Measurements from ENCODE around the gene DLGAP1. TPM values are rescaled to one million over a fixed set of nuclear protein-coding genes. Genes with fewer than 3 reads are reported as not detected.

DLGAP1 gene
- total RNA-seq, 1 experiment from 2014 or later, result 23.0 TPM

DNA sequence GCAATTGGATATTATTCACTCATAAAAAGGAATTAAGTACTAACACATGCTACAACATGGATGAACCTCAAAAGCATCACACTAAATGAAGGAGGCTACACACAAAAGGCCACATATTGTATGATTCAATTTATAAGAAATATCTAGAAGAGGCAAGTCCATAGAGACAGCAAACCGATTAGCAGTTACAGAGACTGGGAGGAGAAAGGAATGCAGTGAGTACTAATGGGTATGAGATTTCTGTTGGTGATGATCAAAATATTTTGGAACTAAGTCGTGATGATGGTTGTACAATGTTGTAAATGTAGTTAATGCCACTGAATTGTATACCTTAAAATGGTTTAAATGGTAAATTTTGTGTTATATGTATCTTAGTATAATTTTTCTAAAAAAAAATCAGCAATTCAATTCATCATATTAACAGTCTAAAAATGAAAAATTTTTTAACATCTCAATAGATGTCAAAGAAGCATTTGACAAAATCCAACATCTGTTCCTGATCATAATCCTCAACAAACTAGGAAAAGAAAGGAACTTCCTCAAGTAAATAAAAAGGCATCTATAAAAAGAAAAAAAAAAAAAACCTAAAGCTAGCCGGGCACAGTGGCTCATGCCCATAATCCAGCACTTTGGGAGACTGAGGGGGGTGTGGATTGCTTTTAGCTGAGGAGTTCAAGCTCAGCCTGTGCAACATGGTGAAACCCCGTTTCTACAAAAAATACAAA, 907.1 kb downstream of the DLGAP1 start:
- peaks cover 12% of the 10 kb centered on the region for H3K4me1 Mint-ChIP-seq
- no peak for DNase-seq (ENCODE audit: low spot score)
- no peak overlapping the region for H3K4me3 Mint-ChIP-seq
- H3K27ac Mint-ChIP-seq, result no peak overlapping the region
- peaks cover 5% of the 10 kb centered on the region; the same call in 1 of the 2 replicates for H3K27me3 Mint-ChIP-seq (ENCODE audit: low read depth)
- H3K9me3 Mint-ChIP-seq, result no peaks in the 10 kb centered on the region
- no peak for ATAC-seq
- ChIA-PET CTCF (interaction anchor here (0.6 kb wide), 1 partner anchor 223 kb away, joined by 3 read pairs; no protein-coding TSS in a partner anchor), POLR2A (no interaction called here)
- H3K36me3 Mint-ChIP-seq, result no peaks in the 10 kb centered on the region
- TF ChIP-seq ZNF232 (CRISPR knock-in tag; IDR thresholded peaks at IDR 0.05), result no peak

DNA sequence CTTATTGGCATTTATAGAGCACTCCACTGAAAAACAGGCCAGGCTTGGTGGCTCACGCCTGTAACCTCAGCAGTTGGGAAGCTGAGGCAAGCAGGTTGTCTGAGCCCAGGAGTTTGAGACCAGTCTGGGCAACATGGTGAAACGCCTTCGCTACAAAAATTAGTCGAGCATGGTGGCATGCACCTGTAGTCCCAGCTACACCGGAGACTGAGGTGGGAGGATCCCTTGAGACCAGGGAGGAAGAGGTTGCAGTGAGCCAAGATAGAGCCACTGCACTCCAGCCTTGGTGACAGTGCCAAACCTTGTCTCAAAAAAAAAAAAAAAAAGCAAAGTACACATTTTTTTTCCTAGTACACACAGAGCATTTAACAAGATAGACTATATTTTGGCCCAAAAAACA, 909.0 kb downstream of the DLGAP1 start:
- no peak for ATAC-seq
- no peak for DNase-seq (ENCODE audit: low spot score)
- Mint-ChIP-seq H3K4me3 (no peak overlapping the region), H3K4me1 (peaks cover 10% of the 10 kb centered on the region), H3K27me3 (ENCODE audit: low read depth) (no peaks in the 10 kb centered on the region), H3K27ac (peak overlapping the region; percentile 82), H3K36me3 (no peaks in the 10 kb centered on the region), H3K9me3 (no peaks in the 10 kb centered on the region)
- POLR2A ChIA-PET, result interaction anchor here (0.6 kb wide), 1 partner anchor 19 kb away, joined by 6 read pairs; no protein-coding TSS in a partner anchor
- TF ChIP-seq, protein P1, sequence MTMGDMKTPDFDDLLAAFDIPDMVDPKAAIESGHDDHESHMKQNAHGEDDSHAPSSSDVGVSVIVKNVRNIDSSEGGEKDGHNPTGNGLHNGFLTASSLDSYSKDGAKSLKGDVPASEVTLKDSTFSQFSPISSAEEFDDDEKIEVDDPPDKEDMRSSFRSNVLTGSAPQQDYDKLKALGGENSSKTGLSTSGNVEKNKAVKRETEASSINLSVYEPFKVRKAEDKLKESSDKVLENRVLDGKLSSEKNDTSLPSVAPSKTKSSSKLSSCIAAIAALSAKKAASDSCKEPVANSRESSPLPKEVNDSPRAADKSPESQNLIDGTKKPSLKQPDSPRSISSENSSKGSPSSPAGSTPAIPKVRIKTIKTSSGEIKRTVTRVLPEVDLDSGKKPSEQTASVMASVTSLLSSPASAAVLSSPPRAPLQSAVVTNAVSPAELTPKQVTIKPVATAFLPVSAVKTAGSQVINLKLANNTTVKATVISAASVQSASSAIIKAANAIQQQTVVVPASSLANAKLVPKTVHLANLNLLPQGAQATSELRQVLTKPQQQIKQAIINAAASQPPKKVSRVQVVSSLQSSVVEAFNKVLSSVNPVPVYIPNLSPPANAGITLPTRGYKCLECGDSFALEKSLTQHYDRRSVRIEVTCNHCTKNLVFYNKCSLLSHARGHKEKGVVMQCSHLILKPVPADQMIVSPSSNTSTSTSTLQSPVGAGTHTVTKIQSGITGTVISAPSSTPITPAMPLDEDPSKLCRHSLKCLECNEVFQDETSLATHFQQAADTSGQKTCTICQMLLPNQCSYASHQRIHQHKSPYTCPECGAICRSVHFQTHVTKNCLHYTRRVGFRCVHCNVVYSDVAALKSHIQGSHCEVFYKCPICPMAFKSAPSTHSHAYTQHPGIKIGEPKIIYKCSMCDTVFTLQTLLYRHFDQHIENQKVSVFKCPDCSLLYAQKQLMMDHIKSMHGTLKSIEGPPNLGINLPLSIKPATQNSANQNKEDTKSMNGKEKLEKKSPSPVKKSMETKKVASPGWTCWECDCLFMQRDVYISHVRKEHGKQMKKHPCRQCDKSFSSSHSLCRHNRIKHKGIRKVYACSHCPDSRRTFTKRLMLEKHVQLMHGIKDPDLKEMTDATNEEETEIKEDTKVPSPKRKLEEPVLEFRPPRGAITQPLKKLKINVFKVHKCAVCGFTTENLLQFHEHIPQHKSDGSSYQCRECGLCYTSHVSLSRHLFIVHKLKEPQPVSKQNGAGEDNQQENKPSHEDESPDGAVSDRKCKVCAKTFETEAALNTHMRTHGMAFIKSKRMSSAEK (CRISPR knock-in tag; IDR thresholded peaks at IDR 0.05; ENCODE audit: borderline replicate concordance), result no peak
- no peak for TF ChIP-seq ZNF396 (CRISPR knock-in tag; IDR thresholded peaks at IDR 0.05; ENCODE audit: borderline replicate concordance)
- TF ChIP-seq OVOL2 (CRISPR knock-in tag; IDR thresholded peaks at IDR 0.05; ENCODE audit: borderline replicate concordance), result no peak
- no peak for TF ChIP-seq SOX15 (CRISPR knock-in tag; IDR thresholded peaks at IDR 0.05)
- TF ChIP-seq, protein P2, sequence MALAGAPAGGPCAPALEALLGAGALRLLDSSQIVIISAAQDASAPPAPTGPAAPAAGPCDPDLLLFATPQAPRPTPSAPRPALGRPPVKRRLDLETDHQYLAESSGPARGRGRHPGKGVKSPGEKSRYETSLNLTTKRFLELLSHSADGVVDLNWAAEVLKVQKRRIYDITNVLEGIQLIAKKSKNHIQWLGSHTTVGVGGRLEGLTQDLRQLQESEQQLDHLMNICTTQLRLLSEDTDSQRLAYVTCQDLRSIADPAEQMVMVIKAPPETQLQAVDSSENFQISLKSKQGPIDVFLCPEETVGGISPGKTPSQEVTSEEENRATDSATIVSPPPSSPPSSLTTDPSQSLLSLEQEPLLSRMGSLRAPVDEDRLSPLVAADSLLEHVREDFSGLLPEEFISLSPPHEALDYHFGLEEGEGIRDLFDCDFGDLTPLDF (CRISPR knock-in tag; IDR thresholded peaks at IDR 0.05), result no peak
- TF ChIP-seq, protein P3, sequence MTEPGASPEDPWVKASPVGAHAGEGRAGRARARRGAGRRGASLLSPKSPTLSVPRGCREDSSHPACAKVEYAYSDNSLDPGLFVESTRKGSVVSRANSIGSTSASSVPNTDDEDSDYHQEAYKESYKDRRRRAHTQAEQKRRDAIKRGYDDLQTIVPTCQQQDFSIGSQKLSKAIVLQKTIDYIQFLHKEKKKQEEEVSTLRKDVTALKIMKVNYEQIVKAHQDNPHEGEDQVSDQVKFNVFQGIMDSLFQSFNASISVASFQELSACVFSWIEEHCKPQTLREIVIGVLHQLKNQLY (CRISPR knock-in tag; IDR thresholded peaks at IDR 0.05), result no peak
- CTCF ChIA-PET, result interaction anchor here (0.9 kb wide), 1 partner anchor 48 kb away, joined by 3 read pairs; no protein-coding TSS in a partner anchor

DNA sequence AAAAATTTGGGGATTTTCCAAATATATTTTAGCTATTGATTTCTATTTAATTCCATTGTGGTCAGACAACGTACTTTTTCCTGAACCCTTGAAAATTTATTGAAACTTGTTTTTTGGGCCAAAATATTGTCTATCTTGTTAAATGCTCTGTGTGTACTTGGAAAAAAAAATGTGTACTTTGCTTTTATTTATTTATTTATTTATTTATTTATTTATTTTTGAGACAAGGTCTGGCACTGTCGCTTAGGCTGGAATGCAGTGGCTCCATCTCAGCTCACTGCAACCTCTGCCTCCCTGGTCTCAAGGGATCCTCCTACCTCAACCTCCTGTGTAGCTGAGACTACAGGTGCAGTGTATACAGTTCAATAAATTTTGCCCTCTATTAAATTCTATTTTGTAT, 910.6 kb downstream of the DLGAP1 start:
- POLR2A ChIA-PET, result no interaction called here
- Mint-ChIP-seq H3K36me3 (no peaks in the 10 kb centered on the region), H3K4me3 (no peak overlapping the region), H3K27ac (no peak overlapping the region), H3K27me3 (ENCODE audit: low read depth) (no peaks in the 10 kb centered on the region), H3K4me1 (peaks cover 15% of the 10 kb centered on the region), H3K9me3 (no peaks in the 10 kb centered on the region)
- CTCF ChIA-PET, result no interaction called here
- DNase-seq (ENCODE audit: low spot score) (no peak), ATAC-seq (no peak)
- no peak for TF ChIP-seq ZNF317 (CRISPR knock-in tag; IDR thresholded peaks at IDR 0.05; ENCODE audit: borderline replicate concordance, low read depth)
- TF ChIP-seq, protein P4, sequence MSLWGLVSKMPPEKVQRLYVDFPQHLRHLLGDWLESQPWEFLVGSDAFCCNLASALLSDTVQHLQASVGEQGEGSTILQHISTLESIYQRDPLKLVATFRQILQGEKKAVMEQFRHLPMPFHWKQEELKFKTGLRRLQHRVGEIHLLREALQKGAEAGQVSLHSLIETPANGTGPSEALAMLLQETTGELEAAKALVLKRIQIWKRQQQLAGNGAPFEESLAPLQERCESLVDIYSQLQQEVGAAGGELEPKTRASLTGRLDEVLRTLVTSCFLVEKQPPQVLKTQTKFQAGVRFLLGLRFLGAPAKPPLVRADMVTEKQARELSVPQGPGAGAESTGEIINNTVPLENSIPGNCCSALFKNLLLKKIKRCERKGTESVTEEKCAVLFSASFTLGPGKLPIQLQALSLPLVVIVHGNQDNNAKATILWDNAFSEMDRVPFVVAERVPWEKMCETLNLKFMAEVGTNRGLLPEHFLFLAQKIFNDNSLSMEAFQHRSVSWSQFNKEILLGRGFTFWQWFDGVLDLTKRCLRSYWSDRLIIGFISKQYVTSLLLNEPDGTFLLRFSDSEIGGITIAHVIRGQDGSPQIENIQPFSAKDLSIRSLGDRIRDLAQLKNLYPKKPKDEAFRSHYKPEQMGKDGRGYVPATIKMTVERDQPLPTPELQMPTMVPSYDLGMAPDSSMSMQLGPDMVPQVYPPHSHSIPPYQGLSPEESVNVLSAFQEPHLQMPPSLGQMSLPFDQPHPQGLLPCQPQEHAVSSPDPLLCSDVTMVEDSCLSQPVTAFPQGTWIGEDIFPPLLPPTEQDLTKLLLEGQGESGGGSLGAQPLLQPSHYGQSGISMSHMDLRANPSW (CRISPR knock-in tag; conservative IDR thresholded peaks at IDR 0.05; ENCODE audit: low read depth), result no peak
- TF ChIP-seq FOXP1 (CRISPR knock-in tag; IDR thresholded peaks at IDR 0.05; ENCODE audit: borderline replicate concordance), result no peak
- no peak for TF ChIP-seq ATF1 (CRISPR knock-in tag; IDR thresholded peaks at IDR 0.05)
- TF ChIP-seq, protein P5, sequence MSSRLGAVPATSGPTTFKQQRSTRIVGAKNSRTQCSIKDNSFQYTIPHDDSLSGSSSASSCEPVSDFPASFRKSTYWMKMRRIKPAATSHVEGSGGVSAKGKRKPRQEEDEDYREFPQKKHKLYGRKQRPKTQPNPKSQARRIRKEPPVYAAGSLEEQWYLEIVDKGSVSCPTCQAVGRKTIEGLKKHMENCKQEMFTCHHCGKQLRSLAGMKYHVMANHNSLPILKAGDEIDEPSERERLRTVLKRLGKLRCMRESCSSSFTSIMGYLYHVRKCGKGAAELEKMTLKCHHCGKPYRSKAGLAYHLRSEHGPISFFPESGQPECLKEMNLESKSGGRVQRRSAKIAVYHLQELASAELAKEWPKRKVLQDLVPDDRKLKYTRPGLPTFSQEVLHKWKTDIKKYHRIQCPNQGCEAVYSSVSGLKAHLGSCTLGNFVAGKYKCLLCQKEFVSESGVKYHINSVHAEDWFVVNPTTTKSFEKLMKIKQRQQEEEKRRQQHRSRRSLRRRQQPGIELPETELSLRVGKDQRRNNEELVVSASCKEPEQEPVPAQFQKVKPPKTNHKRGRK (CRISPR knock-in tag; IDR thresholded peaks at IDR 0.05; ENCODE audit: borderline replicate concordance), result no peak
- TF ChIP-seq, protein P6, sequence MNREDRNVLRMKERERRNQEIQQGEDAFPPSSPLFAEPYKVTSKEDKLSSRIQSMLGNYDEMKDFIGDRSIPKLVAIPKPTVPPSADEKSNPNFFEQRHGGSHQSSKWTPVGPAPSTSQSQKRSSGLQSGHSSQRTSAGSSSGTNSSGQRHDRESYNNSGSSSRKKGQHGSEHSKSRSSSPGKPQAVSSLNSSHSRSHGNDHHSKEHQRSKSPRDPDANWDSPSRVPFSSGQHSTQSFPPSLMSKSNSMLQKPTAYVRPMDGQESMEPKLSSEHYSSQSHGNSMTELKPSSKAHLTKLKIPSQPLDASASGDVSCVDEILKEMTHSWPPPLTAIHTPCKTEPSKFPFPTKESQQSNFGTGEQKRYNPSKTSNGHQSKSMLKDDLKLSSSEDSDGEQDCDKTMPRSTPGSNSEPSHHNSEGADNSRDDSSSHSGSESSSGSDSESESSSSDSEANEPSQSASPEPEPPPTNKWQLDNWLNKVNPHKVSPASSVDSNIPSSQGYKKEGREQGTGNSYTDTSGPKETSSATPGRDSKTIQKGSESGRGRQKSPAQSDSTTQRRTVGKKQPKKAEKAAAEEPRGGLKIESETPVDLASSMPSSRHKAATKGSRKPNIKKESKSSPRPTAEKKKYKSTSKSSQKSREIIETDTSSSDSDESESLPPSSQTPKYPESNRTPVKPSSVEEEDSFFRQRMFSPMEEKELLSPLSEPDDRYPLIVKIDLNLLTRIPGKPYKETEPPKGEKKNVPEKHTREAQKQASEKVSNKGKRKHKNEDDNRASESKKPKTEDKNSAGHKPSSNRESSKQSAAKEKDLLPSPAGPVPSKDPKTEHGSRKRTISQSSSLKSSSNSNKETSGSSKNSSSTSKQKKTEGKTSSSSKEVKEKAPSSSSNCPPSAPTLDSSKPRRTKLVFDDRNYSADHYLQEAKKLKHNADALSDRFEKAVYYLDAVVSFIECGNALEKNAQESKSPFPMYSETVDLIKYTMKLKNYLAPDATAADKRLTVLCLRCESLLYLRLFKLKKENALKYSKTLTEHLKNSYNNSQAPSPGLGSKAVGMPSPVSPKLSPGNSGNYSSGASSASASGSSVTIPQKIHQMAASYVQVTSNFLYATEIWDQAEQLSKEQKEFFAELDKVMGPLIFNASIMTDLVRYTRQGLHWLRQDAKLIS (CRISPR knock-in tag; IDR thresholded peaks at IDR 0.05; ENCODE audit: borderline replicate concordance), result no peak

Measured in WTC11 (cell line).